Measurements from ENCODE around the gene ACOT13.
"Not testable (repeated sequence)": the region's sequence is repeated elsewhere in the genome, so short reads cannot be mapped to it uniquely, and the experiment has no call there.

ACOT13 gene

DNA sequence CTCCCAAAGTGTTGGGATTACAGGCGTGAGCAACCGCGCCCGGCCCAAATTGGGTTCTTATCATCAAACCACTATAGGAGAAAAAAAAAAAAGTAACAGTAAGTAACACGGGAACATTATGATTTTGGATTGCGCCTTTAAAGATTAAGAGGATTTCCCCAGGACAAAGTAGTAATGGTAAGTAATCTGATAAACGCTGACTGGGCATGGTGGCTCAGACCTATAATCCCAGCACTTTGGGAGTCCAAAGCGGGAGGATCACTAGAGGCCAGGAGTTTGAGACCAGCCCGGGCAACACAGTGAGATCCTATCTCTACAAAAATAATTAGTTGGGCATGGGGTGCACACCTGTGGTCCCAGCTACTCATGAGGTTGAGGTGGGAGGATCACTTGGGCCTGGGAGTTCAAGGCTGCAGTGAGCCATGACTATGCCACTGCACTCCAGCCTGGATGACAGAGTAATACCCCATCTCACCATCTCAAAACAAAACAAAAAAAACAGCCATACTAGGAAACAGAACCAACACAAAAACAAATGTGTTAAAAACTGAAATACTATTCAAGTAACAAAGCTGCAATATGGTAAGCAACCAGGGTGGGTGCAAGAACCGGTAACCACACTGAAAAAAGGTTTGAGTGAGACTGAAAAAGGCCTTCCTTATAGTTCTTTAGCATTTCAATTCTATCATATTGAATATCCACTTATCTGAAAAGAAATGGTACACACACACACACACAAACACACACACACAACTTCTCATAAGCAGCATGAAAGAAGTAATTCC, 43.8 kb downstream of the ACOT13 start:
- H4K8ac ChIP-seq (ENCODE audit: low read depth, low read length): no peak overlapping the region
- H3K4me1 ChIP-seq (ENCODE audit: control insufficient read depth in 1 of 2, insufficient read depth in 2 of 2, low read length in 2 of 2): no peaks in the 10 kb centered on the region
- H3K23ac ChIP-seq (ENCODE audit: low read length): no peak overlapping the region
- peak overlapping the region; percentile 23 for H3K18ac ChIP-seq (ENCODE audit: low read length)
- H2BK120ac ChIP-seq (ENCODE audit: insufficient read depth, low read length, poor library complexity): no peak overlapping the region
- no peak overlapping the region for H4K12ac ChIP-seq (ENCODE audit: low read depth, low read length)
- no peak overlapping the region for H2BK12ac ChIP-seq (ENCODE audit: low read length)
- DNase-seq: no peak
- H3K79me2 ChIP-seq (ENCODE audit: control insufficient read depth, insufficient read depth, low read length, poor library complexity): no peaks in the 10 kb centered on the region
- no peak overlapping the region for H2AK5ac ChIP-seq (ENCODE audit: low read length)
- no peak overlapping the region for H3K4me2 ChIP-seq (ENCODE audit: low read length)
- no peak overlapping the region for H2AFZ ChIP-seq (ENCODE audit: insufficient read depth, low read length, poor library complexity)
- H3K27ac ChIP-seq (ENCODE audit: low read depth, low read length): no peak overlapping the region
- no peaks in the 10 kb centered on the region for H3K27me3 ChIP-seq (ENCODE audit: insufficient read depth, low read length)
- no CpG with 5 or more reads among the region's 10 CpGs for WGBS (ENCODE audit: extremely low coverage, insufficient coverage, insufficient read length)
- no peak overlapping the region for H3K4me3 ChIP-seq (ENCODE audit: low read depth, low read length)
- H3K36me3 ChIP-seq (ENCODE audit: control insufficient read depth in 1 of 2, insufficient read depth in 2 of 2, low read length in 2 of 2): peaks cover 38 to 52% of the 10 kb centered on the region in 2 experiments
- no peak overlapping the region for H4K91ac ChIP-seq (ENCODE audit: low read depth, low read length)
- H3K14ac ChIP-seq (ENCODE audit: low read length): no peak overlapping the region
- no peak overlapping the region for H3K4ac ChIP-seq (ENCODE audit: low read depth, low read length)
- H3K79me1 ChIP-seq (ENCODE audit: low read length): no peaks in the 10 kb centered on the region
- no peaks in the 10 kb centered on the region for H3K9me3 ChIP-seq (ENCODE audit: insufficient read depth, low read depth, low read length)
- no peak overlapping the region for H2BK5ac ChIP-seq (ENCODE audit: low read depth, low read length, poor library complexity)
- no peak overlapping the region for H3K9ac ChIP-seq (ENCODE audit: low read length)

DNA sequence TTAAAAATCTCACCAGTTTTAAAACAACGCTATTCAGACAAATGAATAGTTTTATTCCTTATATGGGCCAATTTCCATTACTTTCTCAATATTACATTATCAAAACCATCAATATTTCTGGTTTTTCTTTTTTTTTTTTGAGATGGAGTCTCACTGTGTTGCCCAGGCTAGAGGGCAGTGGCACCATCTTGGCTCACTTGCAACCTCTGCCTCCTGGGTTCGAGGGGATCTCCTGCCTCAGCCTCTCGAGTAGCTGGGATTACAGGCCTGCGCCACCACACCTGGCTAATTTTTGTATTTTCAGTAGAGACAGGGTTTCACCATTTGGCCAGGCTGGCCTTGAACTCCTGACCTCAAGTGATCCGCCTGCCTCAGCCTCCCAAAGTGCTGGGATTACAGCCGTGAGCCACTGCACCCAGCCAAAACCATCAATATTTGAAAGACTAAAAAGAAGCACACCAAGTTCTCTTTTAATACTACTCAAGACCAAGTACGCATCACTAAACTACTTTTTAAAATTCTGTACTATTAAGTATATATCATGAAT, 49.8 kb downstream of the ACOT13 start:
- not testable (repeated sequence) for H3K23ac ChIP-seq (ENCODE audit: low read length); H2BK5ac ChIP-seq (ENCODE audit: low read depth, low read length, poor library complexity)

DNA sequence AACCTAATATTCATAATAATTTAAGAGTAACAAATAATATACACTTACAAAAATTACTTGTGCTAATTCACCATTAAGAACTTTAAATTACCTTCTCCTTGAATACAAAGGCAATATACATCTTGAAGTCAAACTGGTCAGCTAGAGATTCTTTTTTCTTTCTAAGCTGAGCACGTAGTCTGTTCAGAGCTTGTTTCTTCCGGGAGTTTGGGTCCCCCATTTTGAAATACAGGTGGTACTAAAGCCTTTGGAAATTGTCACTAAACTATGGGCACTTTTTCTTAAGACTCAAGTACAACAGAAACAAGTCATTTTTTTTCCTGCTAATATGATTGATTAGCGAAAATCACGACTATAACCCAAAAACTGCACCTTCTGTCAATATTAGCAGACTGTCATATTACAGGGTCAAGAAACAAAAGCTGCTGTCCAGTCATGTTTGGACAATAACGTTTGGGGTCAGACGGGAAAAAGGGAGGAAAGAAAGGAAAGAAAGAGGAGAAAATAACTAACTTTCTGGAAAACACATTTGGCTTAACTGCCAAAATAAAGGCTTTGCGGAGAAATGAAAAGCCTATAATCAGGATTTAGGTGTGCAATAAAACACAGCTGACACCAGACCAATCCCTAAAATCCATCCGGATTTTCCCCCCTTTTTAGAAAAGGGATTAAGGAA, 51.7 kb downstream of the ACOT13 start:
- no peak overlapping the region for H2AFZ ChIP-seq (ENCODE audit: insufficient read depth, low read length, poor library complexity)

More for the DNA sequence above, 49.8 kb downstream of the ACOT13 start:
- Histone ChIP-seq H3K79me1 (ENCODE audit: low read length) (peaks cover 11% of the 10 kb centered on the region), H3K36me3 (ENCODE audit: control insufficient read depth in 1 of 2, insufficient read depth in 2 of 2, low read length in 2 of 2) (peaks cover 17 to 18% of the 10 kb centered on the region in 2 experiments), H3K4ac (ENCODE audit: low read depth, low read length) (peak overlapping the region; percentile 27), H3K79me2 (ENCODE audit: control insufficient read depth, insufficient read depth, low read length, poor library complexity) (peaks cover 19% of the 10 kb centered on the region), H3K4me2 (ENCODE audit: low read length) (peak overlapping the region; percentile 25)
- H2AK5ac ChIP-seq (ENCODE audit: low read length); H3K9ac ChIP-seq (ENCODE audit: low read length); H3K18ac ChIP-seq (ENCODE audit: low read length); H3K27ac ChIP-seq (ENCODE audit: low read depth, low read length); DNase-seq; H4K8ac ChIP-seq (ENCODE audit: low read depth, low read length); H2BK120ac ChIP-seq (ENCODE audit: insufficient read depth, low read length, poor library complexity); H2BK12ac ChIP-seq (ENCODE audit: low read length); H3K27me3 ChIP-seq (ENCODE audit: insufficient read depth, low read length); H3K4me1 ChIP-seq (ENCODE audit: control insufficient read depth in 1 of 2, insufficient read depth in 2 of 2, low read length in 2 of 2); H4K91ac ChIP-seq (ENCODE audit: low read depth, low read length); H3K4me3 ChIP-seq (ENCODE audit: low read depth, low read length); H2AFZ ChIP-seq (ENCODE audit: insufficient read depth, low read length, poor library complexity); H3K9me3 ChIP-seq (ENCODE audit: insufficient read depth, low read depth, low read length); H4K12ac ChIP-seq (ENCODE audit: low read depth, low read length); H3K14ac ChIP-seq (ENCODE audit: low read length): not testable (repeated sequence)
- no CpG with 5 or more reads among the region's 7 CpGs for WGBS (ENCODE audit: extremely low coverage, insufficient coverage, insufficient read length)

DNA sequence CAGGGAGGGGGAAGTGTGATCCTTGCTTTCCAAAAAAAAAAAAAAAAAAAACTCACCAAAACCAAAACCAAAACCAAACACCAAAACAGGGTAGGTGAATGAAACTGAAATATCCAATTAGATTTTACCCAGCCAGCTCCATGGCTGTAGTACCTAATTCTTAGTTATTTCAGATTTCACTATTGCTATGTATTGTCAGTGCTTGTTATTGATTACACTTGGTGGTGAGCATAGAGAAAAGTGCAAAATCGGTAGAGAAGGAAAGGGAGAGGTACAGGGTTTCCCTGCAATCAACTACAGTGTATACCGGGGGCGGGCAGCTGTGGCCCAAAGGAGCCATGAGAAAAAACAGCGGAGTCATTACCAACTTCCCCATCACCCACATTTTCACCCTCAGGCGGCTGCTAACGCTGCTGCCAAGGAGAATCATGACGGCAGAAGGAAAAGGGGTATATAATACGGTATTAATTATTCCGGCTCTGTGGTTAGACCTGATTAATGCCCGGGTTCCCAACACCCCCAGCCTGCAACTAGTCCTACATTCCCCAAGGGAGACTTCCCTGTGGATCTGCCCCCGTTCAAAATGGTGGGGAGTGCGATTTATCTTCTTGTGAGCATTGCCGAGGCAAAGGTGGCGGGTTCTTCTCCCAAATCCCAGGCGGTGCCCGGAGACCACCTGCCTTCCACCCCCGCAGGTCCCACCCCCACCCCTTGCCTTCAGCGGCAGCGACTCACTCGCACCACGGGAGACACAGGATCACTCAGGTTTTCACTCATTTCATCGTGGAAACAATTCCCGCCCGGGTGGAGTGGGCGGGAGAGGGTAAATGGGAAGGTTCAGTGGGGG, 52.5 kb downstream of the ACOT13 start, which contains the start of gene C6orf62:
C6orf62 (minus strand) TSS at position 30 of the 847 bp plus-strand sequence. CDS start 486 bp downstream, outside the sequence.
- peaks cover 10 to 11% of the 10 kb centered on the region in 2 experiments for H3K36me3 ChIP-seq (ENCODE audit: control insufficient read depth in 1 of 2, insufficient read depth in 2 of 2, low read length in 2 of 2)
- H3K4me1 ChIP-seq (ENCODE audit: control insufficient read depth in 1 of 2, insufficient read depth in 2 of 2, low read length in 2 of 2): no peaks in the 10 kb centered on the region
- no peak within 1 kb of the TSS for H2AK5ac ChIP-seq (ENCODE audit: low read length)
- DNase-seq: peak; percentile 29 to 59
- peaks cover 11% of the 10 kb centered on the region for H3K79me1 ChIP-seq (ENCODE audit: low read length)
- no peak within 1 kb of the TSS for H2BK12ac ChIP-seq (ENCODE audit: low read length)
- H3K18ac ChIP-seq (ENCODE audit: low read length): no peak within 1 kb of the TSS
- H3K23ac ChIP-seq (ENCODE audit: low read length): no peak within 1 kb of the TSS
- peak within 1 kb of the TSS; percentile 95 for H3K9ac ChIP-seq (ENCODE audit: low read length)
- peak within 1 kb of the TSS; percentile 91 for H4K8ac ChIP-seq (ENCODE audit: low read depth, low read length)
- H3K9me3 ChIP-seq (ENCODE audit: insufficient read depth, low read depth, low read length): no peaks in the 10 kb centered on the region
- H2BK120ac ChIP-seq (ENCODE audit: insufficient read depth, low read length, poor library complexity): no peak within 1 kb of the TSS
- peak within 1 kb of the TSS; percentile 97 for H4K91ac ChIP-seq (ENCODE audit: low read depth, low read length)
- H3K4me2 ChIP-seq (ENCODE audit: low read length): peak within 1 kb of the TSS; percentile 65
- H2AFZ ChIP-seq (ENCODE audit: insufficient read depth, low read length, poor library complexity): no peak within 1 kb of the TSS
- peaks cover 19% of the 10 kb centered on the region for H3K79me2 ChIP-seq (ENCODE audit: control insufficient read depth, insufficient read depth, low read length, poor library complexity)
- no peaks in the 10 kb centered on the region for H3K27me3 ChIP-seq (ENCODE audit: insufficient read depth, low read length)
- H3K4me3 ChIP-seq (ENCODE audit: low read depth, low read length): peak within 1 kb of the TSS; percentile 93
- H3K4ac ChIP-seq (ENCODE audit: low read depth, low read length): peak within 1 kb of the TSS; percentile 97
- H3K14ac ChIP-seq (ENCODE audit: low read length): no peak within 1 kb of the TSS
- H4K12ac ChIP-seq (ENCODE audit: low read depth, low read length): no peak within 1 kb of the TSS
- peak within 1 kb of the TSS; percentile 96 for H3K27ac ChIP-seq (ENCODE audit: low read depth, low read length)
- no peak within 1 kb of the TSS for H2BK5ac ChIP-seq (ENCODE audit: low read depth, low read length, poor library complexity)
- WGBS (ENCODE audit: extremely low coverage, insufficient coverage, insufficient read length): no CpG with 5 or more reads among the region's 25 CpGs

More for the DNA sequence above, 51.7 kb downstream of the ACOT13 start:
- no peaks in the 10 kb centered on the region for H3K27me3 ChIP-seq (ENCODE audit: insufficient read depth, low read length)
- no peak overlapping the region for H3K23ac ChIP-seq (ENCODE audit: low read length)
- H3K18ac ChIP-seq (ENCODE audit: low read length): no peak overlapping the region
- H2BK12ac ChIP-seq (ENCODE audit: low read length): no peak overlapping the region
- H3K14ac ChIP-seq (ENCODE audit: low read length): no peak overlapping the region
- H3K79me2 ChIP-seq (ENCODE audit: control insufficient read depth, insufficient read depth, low read length, poor library complexity): peaks cover 19% of the 10 kb centered on the region
- peak overlapping the region; percentile 65 for H3K4me2 ChIP-seq (ENCODE audit: low read length)
- H2BK5ac ChIP-seq (ENCODE audit: low read depth, low read length, poor library complexity): no peak overlapping the region
- no CpG with 5 or more reads among the region's 8 CpGs for WGBS (ENCODE audit: extremely low coverage, insufficient coverage, insufficient read length)
- no peak overlapping the region for H3K9ac ChIP-seq (ENCODE audit: low read length)
- peak overlapping the region; percentile 80 for H3K4ac ChIP-seq (ENCODE audit: low read depth, low read length)
- no peak overlapping the region for H2AK5ac ChIP-seq (ENCODE audit: low read length)
- H3K4me1 ChIP-seq (ENCODE audit: control insufficient read depth in 1 of 2, insufficient read depth in 2 of 2, low read length in 2 of 2): no peaks in the 10 kb centered on the region
- no peak overlapping the region for H3K4me3 ChIP-seq (ENCODE audit: low read depth, low read length)
- DNase-seq: no peak
- H2BK120ac ChIP-seq (ENCODE audit: insufficient read depth, low read length, poor library complexity): no peak overlapping the region
- no peak overlapping the region for H4K12ac ChIP-seq (ENCODE audit: low read depth, low read length)
- H3K9me3 ChIP-seq (ENCODE audit: insufficient read depth, low read depth, low read length): no peaks in the 10 kb centered on the region
- H3K36me3 ChIP-seq (ENCODE audit: control insufficient read depth in 1 of 2, insufficient read depth in 2 of 2, low read length in 2 of 2): peaks cover 10 to 11% of the 10 kb centered on the region in 2 experiments
- H3K79me1 ChIP-seq (ENCODE audit: low read length): peaks cover 11% of the 10 kb centered on the region
- H3K27ac ChIP-seq (ENCODE audit: low read depth, low read length): no peak overlapping the region
- no peak overlapping the region for H4K8ac ChIP-seq (ENCODE audit: low read depth, low read length)
- no peak overlapping the region for H4K91ac ChIP-seq (ENCODE audit: low read depth, low read length)

Measured in trophoblast cell (in vitro differentiated cells and primary cell).